Activated T-cell treated with anti-CD3 and anti-CD28 coated beads for 1 hour (primary cell): Measurements from ENCODE around the gene MS4A18.
"Not testable (repeated sequence)": the region's sequence is repeated elsewhere in the genome, so short reads cannot be mapped to it uniquely, and the experiment has no call there.

Experiments
- DNase-seq: peaks from one replicate; pipeline ENCODE4 v3.0.0-alpha.2; 2020; ENCODE audit warnings: low read depth

The MS4A18 gene

GRCh38 chr11:60739114-60739513 is 14.6 kb downstream of the MS4A18 start:
- DNase-seq: no peak

GRCh38 chr11:60740573-60740972 is 16.1 kb downstream of the MS4A18 start:
- no peak for DNase-seq

DNA sequence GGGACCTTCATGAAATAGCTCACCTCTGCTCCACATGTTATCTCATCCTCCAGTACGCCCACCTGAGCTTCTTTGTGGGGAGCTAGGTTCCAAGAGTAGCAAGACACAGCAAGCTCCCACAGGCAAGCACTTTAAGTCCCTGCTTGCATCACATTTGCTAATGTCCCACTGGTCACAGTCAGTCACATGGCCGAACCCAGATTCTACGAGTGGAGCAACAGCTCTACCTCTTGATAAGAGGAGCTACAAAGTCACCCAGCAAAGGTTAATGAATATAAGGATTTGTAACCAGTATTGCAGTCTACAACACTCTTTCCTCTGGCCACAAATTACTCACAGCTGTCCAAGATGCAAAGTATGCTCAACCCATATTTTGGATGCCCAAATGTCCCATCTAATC is 16.9 kb downstream of the MS4A18 start:
- DNase-seq: no peak

DNA sequence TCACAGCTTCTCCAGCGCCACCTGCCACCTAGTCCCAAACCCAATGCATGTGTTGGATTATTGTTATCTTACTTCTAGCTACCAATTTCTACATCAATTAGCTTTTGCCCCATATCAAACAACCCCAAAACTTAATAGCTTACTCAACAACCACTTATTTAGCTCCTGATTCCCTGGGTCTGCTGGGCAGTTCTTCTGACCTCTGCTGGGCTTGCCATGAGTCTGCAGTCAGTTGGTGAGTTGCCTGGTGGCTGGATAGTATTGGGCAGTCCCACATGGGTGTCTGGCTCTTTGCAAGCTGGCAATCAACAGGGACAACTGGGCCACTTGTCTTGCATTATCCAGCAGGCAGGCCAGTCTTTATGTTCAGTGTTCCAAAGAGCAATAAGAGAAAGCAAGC is 18.5 kb downstream of the MS4A18 start:
- DNase-seq: no peak

- no peak for DNase-seq
Measured at GRCh38 chr11:60744114-60744513, 19.6 kb downstream of the MS4A18 start.

DNA sequence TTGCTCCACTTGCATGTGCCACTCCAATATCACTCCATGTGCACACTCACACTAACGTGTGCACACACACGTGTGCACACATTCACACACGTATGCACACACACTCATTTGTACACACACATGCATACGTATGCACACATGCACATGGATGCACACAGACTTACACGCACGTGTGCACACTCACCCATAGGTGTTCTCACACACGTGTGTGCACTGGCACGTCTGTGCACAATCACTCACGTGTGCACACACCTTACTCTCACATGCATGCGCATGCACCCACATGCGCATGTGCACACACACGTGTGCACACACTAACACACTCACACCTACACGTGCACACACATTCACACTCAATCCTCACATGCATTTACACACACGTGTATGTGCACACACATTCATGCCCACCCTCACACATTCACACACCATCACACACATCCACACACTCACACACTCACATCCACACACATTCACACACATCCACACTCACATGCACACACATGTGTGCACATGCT is 22.9 kb downstream of the MS4A18 start:
- no peak for DNase-seq

DNA sequence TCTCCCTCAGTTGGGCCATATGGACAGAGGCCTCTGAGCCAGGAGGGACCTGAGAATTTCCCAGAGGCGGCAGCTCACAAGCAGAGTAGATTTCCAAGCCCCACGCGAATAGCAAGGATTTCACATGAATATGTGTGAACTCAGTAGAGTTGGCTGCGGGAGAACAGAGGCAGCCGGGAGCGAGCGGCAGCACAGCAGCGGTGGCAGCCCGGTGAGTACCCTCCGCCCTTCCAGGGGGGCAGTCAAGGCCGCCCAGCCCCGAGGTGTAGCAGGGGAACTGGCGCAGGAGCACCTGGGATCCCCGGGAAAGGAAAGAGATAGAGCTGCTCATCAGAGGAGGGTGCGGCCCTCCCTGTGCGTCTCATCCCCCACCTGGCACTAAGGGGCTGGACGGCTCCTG is 23.7 kb downstream of the MS4A18 start:
- DNase-seq: no peak

GRCh38 chr11:60748821-60749220 is 24.3 kb downstream of the MS4A18 start:
- no peak for DNase-seq

DNA sequence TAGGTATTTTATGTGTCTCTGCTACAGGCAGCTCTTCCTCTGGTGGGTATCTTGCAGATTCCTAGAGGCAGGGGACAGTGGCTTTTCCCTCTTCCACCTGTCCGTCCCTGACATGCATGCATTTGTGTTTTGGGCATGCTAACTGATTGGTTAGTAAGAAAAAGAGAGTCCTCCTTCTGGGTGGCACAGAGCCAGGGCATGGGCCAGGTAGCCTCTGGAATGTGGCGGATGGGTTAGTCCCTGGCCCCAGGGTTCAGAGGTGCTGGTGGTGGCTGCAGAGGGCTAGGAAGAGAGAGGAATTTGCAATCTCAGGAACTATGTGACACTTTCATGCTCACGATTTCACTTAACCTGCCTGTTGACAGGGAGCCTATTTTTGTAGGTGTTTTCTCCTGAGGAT is 26.4 kb downstream of the MS4A18 start:
- no peak for DNase-seq

- no peak for DNase-seq
Measured at GRCh38 chr11:60753309-60753708, 28.8 kb downstream of the MS4A18 start.

GRCh38 chr11:60754887-60755286 is 30.4 kb downstream of the MS4A18 start:
- DNase-seq: no peak

- DNase-seq: no peak
Measured at GRCh38 chr11:60756307-60757032, 31.9 kb downstream of the MS4A18 start, which contains the start of gene MS4A15. MS4A15 (plus strand) TSS chr11:60756867; CDS start chr11:60763734, 6,867 bp downstream.

GRCh38 chr11:60757231-60757800 is 32.8 kb downstream of the MS4A18 start:
- DNase-seq: no peak

GRCh38 chr11:60758671-60759070 is 34.2 kb downstream of the MS4A18 start:
- not testable (repeated sequence) for DNase-seq

GRCh38 chr11:60759438-60760225 is 35.1 kb downstream of the MS4A18 start:
- DNase-seq: not testable (repeated sequence)

GRCh38 chr11:60761436-60762190 is 37.1 kb downstream of the MS4A18 start:
- no peak for DNase-seq

DNA sequence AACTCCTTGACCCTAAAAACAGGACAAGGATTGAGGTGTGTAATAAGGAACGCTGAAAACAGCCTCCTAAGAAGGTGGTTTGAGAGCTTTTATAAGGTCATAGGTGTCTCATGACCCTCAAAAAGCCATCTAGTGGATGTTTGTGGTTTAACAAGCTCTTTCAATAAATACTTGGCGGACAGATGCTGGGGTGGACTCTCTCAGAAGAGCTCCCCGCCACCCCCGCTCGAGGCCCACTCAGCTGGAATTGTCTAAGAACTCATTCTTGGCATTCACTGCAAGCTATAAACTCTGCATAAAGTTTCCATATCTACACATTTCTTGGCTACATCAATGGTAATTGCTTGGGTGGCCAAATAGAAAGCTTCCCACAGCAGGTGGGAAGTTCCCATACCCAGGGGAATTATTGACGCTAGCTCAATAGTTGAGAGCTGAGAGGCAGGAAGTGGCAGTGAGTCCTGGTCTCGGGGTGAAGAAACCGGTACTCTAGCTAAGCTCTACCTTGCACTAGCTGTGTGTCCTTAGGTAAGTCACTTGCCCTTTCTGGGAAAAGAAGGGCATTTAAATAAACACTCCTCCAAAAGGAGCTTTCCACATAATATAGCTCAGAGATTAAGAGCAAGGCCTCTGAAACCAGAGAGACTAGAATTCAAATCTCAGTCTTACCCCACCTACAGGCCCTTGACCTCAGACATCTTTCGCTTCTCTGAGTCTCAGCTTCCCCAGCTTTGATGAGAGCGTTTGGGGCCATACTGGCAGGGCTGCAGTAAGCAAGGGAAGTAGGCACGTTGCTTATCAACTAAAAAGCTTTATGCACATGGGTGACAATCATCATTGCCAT is 38.6 kb downstream of the MS4A18 start:
- DNase-seq: no peak

DNA sequence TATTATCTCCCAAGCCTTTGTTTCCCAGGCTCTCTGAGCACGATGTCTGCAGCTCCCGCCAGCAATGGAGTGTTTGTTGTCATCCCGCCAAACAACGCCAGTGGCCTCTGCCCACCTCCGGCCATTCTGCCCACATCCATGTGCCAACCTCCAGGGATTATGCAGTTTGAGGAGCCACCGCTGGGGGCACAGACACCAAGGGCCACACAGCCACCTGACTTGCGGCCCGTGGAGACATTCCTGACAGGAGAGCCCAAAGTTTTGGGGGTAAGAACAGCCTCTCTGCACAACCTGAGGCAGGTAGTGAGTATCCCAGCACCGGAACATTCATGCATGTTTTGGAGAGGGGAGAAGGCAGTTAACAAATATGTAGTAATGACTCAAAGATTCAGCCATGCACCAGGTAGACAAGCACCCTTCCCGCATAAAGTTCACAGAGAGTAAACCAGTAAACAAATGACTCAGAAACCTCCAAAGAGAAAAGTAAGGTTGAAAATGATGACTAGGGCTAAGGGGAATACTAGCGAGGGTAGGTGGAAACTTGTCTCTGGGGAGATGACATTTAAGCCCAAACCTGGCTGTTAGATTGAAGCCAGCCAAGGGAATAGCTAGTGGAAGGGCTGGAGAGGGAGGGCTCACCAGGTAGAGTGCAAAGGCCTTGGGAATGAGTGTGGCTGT is 39.3 kb downstream of the MS4A18 start:
- no peak for DNase-seq

DNA sequence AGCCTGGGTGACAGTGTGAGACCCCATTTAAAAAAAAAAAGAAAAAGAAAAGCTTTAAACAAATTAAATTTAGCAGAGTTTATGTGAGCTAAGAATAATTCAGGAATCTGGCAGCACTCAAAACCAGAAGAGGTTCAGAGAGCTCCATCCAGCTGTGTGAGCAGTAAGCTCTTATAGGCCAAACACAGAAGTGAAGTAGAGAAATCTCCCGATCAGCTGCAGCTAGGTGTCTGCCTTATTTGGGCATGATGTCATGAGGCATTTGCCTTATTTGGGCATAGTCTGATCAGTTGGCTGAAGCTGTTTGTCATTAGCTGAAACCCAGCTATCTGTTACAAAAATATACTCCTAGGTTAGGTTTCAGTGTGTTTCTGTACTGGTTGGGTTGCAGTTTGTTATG is 40.4 kb downstream of the MS4A18 start:
- DNase-seq: no peak

DNA sequence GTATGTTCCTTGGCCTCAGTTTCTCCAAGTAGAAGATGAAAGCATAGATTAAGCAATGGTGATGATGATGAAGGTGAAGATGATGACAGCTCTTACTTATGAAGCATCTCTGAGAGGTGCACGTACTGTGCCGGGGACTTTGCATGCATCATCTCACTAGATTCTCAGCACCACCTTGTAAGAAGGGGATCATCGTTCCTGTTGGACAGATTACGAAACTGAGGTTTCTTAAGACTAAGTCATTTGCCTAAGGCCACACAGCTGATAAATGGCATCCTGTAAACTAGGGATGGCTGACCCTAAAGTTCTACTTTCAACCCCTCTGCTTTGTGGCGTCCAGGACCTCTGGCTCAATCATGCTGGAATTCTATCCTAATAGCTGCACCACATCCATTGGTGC is 40.8 kb downstream of the MS4A18 start:
- no peak for DNase-seq

GRCh38 chr11:60766547-60766946 is 42.0 kb downstream of the MS4A18 start:
- no peak for DNase-seq
